GF-D8 (cell line): ENCODE data around the gene SPON2.

Experiments used
- DNase-seq: peaks from one replicate; lab custom pipeline; 2025; lab: John Stamatoyannopoulos, UW

SPON2 gene

GRCh38 chr4:1208970-1209704 lies 36.8 kb upstream of the SPON2 start:
- no peak for DNase-seq

- no peak for DNase-seq
These were observed 36.0 kb upstream of the SPON2 start for GRCh38 chr4:1208266-1208961.

- no peak for DNase-seq
These were observed 35.4 kb upstream of the SPON2 start for GRCh38 chr4:1207603-1208265.

- DNase-seq: no peak
These were observed 34.7 kb upstream of the SPON2 start for GRCh38 chr4:1207157-1207470.

GRCh38 chr4:1206299-1207156 lies 34.1 kb upstream of the SPON2 start:
- DNase-seq: no peak

GRCh38 chr4:1205586-1206298 lies 33.4 kb upstream of the SPON2 start:
- DNase-seq: no peak

GRCh38 chr4:1204828-1205585 lies 32.6 kb upstream of the SPON2 start:
- DNase-seq: no peak

- DNase-seq: no peak
These were observed 32.0 kb upstream of the SPON2 start for GRCh38 chr4:1204286-1204827.

GRCh38 chr4:1203026-1203616 lies 30.7 kb upstream of the SPON2 start:
- no peak for DNase-seq

GRCh38 chr4:1202526-1203011 lies 30.2 kb upstream of the SPON2 start:
- no peak for DNase-seq

- DNase-seq: peak; percentile 72
These were observed 29.6 kb upstream of the SPON2 start for GRCh38 chr4:1201851-1202525.

- DNase-seq: no peak
These were observed 28.1 kb upstream of the SPON2 start for GRCh38 chr4:1200425-1201035.

- DNase-seq: no peak
These were observed 27.4 kb upstream of the SPON2 start for GRCh38 chr4:1199556-1200331.

GRCh38 chr4:1198098-1198844 lies 25.9 kb upstream of the SPON2 start:
- no peak for DNase-seq

- no peak for DNase-seq
These were observed 24.2 kb upstream of the SPON2 start for GRCh38 chr4:1196421-1197183.

GRCh38 chr4:1195891-1196401 lies 23.6 kb upstream of the SPON2 start:
- DNase-seq: no peak
